ENCODE data around the gene SLC6A15.

The SLC6A15 gene

GRCh38 chr12:84874125-84874824, 38.3 kb downstream of the SLC6A15 start:
- DNase-seq = peak in 1 of 2 donors; percentile 49

DNA sequence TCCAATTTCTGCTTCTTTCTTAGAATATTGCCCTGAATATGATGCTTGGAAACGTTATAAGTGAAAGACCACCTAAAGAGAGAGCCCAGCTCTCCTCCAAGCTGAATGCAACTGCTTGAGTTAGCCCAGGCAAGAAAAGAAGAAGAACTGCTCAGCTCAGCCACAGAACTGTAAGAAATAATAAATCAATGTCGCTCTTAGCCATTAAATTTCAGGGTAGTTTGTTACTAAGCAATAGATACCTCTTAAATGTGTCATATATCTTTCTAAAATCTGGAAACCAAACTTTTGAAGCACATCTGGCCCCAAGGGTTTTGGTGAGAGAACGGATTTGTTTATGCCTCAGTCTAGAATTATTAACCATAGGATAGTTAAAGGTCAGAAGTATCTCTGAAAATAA, 50.4 kb downstream of the SLC6A15 start:
- DNase-seq = no peak

DNA sequence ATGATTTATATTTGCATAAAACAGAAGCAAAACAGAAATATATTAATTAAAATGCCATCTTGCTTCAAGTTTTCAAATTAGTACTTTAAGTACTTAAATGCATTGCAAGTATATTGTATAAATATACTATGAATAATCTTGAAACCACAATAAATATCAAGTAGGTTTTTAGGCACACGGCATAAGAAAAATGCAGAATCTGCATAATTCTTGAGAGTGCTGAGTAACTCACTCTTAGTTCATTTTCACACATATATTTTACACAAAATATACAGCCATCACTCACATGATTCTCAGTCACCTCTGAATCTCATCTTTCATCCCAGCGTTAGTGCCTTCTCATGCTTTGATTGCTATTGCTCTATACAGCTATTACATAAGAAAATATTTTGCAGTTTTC, 51.9 kb downstream of the SLC6A15 start:
- DNase-seq = no peak

DNA sequence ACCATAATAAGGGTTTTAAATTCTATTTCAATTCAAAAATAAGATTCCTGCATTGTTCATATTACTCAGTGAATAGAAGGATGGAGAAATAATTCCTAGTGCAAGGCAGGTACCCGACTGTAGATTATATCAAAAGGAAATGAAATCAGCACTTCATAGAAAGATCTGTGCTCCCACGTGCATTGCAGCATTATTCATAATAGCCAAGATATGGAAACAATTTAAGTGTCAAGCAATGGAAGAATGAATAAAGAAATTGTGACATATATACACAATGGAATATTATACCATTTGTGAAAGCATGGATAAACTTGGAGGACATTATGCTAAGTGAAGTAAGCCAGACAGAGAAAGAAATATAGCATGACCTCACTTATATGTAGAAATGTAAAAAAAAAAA, 53.8 kb downstream of the SLC6A15 start:
- no peak for DNase-seq

- no peak for DNase-seq
Observed at GRCh38 chr12:84857525-84858208, 54.9 kb downstream of the SLC6A15 start.

GRCh38 chr12:84856156-84856900, 56.3 kb downstream of the SLC6A15 start:
- DNase-seq = no peak

- no peak for DNase-seq
Observed at GRCh38 chr12:84843593-84844144, 68.9 kb downstream of the SLC6A15 start.

DNA sequence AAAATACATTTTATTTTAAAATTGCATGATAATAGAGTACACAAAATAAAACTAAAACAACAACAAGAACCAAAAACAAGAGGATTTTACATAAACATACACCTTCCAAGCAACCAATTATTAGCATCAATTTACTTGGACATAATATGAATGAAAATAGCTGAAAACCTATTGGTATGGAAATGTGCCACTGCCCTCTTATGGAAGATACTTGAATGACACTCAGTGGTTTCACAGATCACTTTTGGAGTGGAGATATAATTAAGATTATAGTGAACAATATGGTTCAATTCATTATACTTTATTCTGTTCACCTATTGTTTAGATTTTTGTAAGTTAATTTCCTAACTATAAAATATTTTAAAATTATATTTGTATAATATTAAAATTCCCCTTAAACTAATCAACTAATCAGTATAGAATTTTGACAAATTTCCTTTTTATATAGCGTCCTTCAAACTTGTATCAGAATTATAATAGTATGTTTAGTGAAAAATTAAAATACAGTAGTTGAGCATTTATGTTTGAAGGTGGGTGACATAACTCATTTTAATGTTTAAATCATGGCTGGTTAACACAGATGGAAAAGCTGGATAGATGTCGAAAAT, 70.1 kb downstream of the SLC6A15 start:
- peak in 1 of 2 donors; percentile 28 for DNase-seq

DNA sequence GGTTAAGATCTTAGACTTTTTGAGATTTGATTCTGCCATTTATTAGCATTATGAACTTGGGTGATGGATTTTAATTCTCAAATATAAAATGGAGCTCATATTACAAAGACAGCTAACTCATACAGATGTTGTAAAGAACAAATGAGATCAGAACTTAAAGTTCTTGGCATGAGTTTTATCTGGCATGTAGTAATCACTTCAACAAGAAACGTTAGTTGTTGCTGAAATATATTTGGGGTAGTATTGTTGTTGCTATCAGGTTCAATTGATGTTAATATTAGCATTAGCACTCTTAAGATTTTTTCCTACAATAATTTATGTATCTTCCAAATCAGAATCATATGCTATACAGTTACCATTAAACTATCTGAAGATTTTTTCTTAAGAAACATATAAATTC, 71.0 kb downstream of the SLC6A15 start:
- no peak for DNase-seq

DNA sequence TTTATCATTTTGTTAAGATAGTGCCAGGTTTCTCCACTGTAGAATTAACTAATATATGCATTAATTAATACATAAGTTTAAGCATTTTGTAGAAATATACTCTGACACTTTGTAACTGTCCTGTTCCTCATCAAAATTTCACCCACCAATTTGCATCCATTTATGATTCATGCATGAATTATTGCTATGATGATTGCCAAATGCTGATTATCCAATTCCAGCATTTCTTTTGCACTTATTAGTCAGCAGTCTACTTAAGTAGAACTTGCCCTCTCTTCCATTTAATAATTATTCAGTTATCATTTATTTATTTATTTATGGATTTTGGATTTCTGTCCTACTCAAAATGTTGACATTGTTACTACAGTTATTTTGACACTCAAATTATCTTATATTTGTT, 72.2 kb downstream of the SLC6A15 start:
- DNase-seq = no peak

GRCh38 chr12:84826925-84827324, 85.7 kb downstream of the SLC6A15 start:
- DNase-seq = no peak

DNA sequence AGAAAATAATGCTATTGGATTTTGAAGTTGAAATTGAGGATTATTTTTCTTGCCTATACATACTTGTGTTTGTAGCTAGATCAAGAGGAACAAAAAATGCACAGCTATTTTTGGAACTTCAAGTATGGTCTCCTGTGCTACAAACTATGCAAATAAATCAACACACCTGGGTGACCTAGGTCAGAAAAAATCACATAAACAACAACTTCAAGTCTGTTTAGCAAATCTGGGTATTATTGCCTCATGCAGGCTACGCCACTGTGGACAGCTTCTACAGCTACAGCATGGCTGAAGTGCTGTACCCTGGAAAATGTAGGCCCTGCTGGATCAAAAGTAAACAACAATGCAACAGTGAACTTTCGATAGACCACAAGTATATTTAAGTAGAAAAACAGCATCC, 87.5 kb downstream of the SLC6A15 start:
- no peak for DNase-seq

DNA sequence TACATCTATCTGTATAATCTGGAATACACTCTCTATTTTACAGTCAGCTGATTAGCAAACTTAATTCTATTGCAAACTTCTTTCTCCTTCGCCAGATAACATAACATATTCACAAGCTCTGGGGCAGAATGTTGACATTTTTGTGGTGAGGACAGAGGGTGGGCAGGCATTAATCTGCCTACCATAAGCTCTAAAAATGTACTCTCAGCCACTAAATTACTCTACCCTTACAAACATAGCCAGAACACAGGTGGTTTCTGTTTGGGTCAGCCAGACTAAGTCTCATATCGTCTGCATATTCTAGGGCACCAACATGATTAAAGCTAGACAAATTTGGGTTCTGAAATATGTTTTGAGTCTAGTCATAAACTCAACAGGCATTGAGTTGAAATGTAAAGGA, 90.1 kb downstream of the SLC6A15 start:
- no peak for DNase-seq

DNA sequence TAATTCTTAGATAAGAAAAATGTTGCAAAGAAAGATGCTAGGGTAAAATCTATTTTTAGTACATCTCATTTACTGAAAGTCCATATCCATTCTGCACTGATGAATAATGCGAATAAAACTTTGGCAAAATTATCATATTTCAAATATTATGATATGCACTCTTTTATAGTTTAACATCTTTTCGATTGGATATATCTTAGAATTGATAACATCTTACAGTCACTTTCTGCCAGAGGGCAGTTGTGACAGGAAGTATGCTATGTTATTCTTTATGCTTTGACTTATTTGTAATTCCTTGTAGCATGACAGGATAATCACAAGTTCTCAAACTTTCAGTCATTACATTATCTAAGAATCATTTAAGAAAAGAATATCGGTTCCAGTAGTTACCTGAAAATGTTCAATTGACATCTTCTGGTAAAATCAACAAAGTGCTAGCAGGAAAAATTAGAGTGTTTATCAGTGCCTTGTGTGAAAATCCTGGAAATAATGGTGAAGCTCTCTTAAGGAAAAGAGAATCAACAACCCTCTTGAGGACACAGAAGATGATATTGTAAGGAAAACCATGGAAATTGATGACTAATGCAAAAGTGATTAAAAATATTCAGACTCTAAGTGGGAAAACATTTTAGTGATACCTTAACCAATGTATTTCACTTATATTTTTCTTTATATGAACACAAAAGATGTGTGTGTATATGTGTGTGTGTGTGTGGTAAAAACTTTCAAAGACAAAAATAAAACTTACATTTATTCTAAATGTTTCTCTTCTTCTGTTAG, 95.5 kb downstream of the SLC6A15 start:
- DNase-seq = no peak

DNA sequence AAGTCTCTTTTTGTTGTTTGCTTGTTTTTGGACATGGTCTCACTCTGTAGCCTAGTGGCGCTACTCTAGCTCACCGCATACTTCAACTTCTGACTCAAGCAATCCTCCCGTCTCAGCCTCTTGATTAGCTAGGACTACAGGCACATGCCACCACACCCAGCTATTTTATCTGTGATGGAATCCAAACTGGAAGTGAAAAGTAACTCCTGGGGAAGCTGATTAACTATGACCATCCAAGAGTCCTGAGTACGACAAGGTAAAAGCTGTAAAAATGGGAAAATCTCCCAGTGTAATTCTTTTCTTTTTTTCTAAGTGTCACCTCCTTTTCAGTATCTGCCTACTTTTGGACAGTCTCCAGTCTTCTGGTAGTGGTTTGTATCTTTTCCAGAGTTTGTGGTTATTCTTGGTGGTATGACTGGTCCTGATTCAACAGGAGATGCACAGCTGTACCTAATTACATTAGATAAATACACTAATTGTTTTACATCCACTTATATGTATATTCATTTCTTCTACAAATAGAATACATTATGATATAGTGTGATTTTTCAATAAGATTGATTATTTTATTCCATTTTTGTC, 97.8 kb downstream of the SLC6A15 start:
- no peak for DNase-seq

- DNase-seq = no peak
Observed at GRCh38 chr12:84813780-84814663, 98.6 kb downstream of the SLC6A15 start.

GRCh38 chr12:84811291-84811690, 101.3 kb downstream of the SLC6A15 start:
- DNase-seq = no peak

DNA sequence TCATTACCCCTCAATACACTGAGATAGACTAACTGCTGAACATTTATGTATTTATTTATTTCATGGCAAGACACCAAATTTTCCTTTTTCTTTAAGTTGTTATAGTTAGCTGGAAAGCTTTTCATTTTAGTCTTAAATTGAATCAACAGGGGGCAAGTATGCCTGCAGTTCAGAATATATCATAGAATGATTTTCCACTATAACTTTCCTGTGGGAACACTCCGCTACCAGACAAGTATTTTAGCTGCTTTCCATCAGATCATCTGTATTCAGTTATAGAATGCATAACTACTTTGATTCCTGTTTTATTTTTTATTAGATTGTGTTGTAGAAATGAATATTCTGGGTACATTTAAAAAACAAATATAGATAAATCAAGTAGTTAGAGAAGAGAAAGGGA, 102.0 kb downstream of the SLC6A15 start:
- DNase-seq = no peak

Data from CD4-positive, alpha-beta T cell treated with Interferon alpha-2 for 1 hour (primary cell).